HG03378 (cell line): ENCODE data around the gene RNF187.
"Not testable (repeated sequence)": the region's sequence is repeated elsewhere in the genome, so short reads cannot be mapped to it uniquely, and the experiment has no call there.

Experiments used
- ATAC-seq: cut with Tn5 transposase; IDR thresholded peaks from one replicate; pipeline ENCODE4 v1.9.1; 2021; ENCODE audit warnings: mild to moderate bottlenecking, moderate library complexity; ENCODE audit not compliant: unreplicated experiment

Gene RNF187

DNA sequence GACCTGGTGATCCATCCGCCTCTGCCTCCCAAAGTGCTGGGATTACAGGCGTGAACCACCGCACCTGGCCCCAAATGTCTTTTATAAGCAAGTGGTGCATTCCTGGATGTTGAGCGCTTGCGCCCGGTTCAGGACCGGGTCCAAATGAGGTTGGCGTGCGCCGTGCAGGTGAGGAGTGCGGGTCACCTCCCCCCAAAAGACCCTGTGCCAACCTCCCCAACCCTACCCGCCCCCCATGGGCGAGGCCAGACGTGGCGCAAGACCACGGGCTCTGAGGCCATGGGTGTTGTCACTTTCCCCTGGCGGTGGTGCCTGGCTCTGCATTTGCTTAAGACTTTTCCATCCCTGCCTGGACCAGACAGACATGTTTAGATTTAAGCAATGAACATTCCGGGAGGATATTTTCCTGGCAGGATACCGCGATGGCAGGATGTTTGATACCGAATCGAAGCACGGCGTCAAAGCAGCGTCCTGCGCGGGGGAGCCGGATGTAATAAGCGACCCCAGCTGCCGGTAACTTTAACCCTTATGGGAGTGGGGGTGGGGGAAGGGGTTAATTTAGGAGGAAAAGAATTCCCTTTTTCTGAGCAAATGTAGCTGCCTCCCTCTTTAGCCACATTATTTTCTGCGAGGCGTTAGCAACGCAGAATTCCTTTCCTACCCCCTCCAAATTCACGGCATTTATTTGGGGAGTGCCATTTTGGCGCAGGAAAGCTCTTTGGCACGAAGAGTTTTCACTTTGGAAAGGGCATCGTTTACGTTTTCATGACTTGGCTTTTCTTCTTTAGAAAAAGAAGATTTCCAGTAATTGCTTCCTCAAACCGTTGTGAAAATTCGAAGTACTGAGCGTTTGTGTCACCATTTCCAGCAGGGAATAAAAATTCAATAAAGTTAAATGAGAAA lies 27.8 kb upstream of the RNF187 start:
- ATAC-seq = no peak

DNA sequence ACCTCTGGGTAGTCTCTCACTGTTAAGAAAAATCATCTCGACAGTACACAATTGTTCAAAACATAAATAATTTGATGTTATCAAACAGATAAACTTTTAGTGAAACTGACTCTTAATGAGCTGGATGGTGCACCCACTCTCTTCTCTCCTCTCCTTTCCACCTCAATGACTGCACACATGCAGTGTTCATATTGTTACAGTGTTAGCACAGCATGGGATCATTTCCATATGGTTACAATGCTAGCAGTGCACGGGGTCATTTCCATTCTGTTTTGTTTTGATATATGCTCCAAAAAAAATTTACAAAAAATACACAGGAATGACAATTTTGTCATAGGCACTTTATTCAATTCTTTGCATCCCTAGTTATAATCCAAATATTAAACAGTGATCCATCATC lies 26.4 kb upstream of the RNF187 start:
- no peak for ATAC-seq

DNA sequence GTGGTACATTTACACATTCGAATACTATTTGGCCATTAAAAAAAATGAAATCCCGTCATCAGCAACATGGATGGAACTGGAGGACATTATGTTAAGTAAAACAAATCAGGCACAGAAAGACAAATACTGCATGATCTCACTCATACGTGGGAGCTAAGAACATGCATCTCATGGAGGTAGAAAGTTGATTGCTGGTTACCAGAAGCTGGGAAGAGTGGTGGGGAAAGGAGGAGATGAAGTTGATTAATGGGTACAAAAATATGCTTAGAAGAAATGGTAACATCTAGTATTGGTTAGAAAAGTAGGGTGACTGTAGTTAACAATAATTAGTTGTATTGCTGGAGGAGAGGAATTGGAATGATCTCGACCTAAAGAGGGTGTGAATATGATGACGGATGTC lies 24.6 kb upstream of the RNF187 start:
- ATAC-seq = no peak

DNA sequence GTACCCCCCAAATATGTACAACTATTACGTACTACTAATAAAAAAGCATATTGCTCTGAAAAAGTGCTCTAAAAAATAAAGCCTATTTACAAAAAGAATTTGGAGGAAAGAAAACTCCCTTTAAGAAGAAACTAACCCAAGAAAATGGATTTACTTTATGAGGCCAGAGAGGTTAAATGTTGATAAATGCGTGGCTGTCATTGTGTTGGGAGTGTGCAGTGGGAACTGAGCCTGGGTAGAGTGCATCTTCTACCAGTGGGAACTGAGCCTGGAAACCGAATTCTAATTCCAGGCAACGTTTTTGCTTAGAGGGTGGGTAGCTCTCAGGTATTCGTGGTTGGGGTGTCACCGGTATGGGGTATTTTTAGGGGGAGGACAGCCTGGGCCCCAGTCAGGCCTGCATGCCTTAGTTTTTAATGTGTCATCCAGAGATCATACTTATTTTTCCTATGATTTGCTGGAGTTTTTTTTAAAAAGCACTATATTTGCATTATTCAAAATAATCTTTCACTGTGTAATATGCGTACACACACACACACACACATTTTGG lies 24.1 kb upstream of the RNF187 start:
- no peak for ATAC-seq

DNA sequence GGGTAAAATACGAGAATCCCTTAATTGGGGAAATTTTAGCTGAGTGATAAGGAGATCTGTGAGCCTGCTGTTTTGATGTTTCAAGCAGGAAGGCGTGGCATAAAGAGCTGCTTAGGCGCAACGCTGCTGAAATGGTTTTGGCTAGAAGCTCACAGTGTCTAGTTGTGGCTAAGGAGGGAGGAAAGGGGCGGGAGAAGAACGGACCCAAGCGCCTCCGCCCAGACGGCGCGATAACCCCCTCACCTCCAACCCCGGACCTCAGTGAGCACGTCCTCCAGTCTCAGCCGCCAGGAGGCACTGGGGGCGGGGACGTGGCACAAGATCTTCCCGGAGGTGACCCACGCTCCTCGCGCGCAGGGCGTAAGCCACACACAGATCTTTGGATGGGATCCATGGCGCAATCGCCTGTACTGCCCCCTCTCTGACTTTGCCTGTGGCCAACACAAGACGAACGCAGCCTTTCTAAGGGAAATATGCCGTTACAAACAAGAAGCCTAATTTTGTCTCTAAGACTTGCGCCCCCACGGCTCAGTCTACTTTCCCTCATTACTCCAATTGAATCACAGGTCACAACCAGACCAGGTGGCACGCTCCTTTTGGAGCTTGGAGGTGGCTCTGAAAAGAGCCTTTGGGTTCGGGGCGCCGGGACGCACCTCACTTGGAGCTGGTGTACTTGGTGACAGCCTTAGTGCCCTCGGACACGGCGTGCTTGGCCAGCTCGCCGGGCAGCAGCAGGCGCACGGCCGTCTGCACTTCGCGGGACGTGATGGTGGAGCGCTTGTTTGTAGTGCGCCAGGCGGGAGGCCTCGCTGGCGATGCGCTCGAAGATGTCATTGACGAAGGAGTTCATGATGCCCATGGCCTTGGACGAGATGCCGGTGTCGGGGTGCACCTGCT lies 23.4 kb upstream of the RNF187 start:
- ATAC-seq = peak; percentile 35

DNA sequence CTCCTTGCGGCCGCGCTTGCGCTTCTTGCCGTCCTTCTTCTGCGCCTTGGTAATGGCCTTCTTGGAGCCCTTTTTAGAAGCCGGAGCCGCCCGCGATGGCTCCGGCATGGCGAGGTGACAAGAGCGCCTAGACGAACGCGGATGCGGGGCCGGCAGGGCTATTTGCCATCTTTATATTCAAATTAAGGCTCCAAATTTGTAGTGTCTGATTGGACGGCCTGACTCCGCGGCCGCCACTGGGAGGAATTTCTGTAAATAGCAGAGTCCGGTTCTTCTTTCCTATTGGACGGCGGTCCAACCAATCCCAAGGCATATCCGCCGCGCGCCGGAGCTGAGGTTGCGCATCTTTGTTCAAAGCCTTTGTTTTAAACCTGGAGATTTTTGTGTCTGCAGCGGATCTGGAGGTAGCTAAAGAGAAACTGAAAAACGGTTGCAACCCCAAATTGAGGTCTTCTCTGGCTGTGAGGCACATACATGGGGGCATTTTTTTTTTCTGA lies 22.6 kb upstream of the RNF187 start:
- peak; percentile 74 for ATAC-seq

DNA sequence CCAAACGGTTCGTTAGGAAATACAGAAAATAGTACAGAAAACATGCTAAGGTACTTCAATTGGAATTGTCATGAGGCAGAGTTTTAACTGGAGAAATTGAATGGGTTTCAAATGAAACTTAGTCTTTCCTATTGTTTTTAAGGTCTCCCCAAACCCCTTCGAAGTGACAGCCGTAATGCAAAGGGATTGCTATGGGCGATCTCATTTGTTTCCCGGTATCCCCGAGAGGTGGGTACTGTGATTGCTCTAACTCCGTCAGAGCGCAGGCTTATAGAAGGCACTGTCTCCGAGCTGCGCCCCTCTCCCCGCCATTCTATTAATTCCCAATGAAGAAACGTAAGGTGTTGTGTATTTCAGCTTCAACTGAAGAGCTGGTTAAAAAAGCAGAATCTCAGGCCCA lies 22.0 kb upstream of the RNF187 start:
- no peak for ATAC-seq

DNA sequence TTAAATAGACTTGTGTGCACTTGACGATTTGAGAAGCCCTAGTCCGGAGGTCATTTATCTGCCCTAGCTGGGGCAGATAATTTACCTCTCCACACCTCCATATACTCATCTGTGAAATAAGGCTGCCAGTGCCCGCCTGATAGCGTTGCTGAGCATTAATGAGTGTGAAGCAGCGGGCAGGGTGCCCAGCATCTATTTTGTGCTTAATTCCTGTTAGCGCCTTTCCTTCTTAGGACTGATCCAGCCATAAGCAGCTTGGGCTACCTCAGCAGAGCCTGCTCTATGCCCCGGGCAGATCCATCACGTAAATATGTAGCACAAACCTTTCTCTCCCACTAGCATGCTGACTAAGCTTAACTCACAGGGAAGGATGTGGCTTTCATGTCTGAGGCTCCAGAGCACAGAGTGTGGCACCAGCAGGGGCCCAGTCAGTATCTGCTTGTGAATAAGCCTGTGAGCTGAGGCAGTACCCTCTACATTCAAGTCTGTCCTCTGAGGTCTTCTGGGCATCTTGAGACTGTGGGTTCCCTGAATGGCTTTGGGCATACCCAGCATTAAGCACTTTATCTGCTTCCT lies 21.5 kb upstream of the RNF187 start:
- ATAC-seq = no peak

DNA sequence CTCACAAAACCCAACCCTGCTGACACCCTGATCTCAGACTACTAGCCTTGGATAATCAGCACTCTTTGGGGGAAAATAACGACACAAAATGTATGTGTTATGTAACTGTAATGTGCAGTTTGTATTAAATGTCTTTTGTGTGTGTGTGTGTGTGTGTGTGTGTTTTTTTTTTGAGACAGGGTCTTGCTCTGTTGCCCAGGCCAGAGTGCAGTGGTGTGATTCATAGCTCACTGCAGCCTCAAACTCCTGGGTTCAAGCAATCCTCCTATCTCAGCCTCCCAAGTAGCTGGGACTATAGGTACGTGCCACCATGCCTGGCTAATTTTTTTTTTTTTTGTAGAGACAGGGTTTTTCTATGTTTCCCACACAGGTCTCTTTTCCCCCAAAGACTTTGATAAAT lies 19.0 kb upstream of the RNF187 start:
- not testable (repeated sequence) for ATAC-seq

DNA sequence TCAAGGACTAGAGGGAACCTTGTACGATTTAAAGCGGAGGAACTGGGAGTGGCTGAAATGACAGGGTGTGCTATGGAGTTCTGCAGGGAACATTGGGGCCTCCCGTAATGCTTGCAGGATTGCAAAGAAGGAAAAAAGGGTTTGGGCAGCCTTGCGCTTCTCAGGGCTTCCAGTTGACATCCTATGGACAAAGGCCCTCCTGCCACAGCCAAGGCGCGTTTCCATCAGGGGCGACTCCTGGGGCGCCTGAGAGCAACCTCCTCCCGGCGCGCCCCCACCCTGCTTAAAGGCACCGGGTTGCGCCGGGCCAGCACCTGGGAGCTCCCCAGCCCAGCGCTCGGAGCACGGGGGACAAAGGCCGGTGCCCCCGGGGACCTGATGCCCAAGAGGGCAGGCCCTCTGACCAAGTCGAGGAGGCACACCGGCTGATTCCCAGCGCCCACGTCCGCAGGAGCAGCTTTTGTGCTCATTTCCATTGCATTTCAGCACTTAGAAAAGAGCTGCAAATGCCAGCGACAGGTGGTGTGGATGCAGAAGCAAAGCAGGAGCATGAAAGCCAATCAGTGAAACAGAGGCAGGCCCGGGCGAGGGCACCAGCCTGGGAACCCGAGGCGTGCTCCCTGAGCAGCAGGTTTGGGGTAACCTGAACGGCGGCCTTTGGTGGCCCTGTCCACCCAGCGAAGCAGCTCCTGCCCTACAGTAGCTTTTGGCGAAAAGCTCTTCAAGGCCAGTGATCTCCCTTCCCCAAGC lies 17.6 kb upstream of the RNF187 start:
- ATAC-seq = no peak

DNA sequence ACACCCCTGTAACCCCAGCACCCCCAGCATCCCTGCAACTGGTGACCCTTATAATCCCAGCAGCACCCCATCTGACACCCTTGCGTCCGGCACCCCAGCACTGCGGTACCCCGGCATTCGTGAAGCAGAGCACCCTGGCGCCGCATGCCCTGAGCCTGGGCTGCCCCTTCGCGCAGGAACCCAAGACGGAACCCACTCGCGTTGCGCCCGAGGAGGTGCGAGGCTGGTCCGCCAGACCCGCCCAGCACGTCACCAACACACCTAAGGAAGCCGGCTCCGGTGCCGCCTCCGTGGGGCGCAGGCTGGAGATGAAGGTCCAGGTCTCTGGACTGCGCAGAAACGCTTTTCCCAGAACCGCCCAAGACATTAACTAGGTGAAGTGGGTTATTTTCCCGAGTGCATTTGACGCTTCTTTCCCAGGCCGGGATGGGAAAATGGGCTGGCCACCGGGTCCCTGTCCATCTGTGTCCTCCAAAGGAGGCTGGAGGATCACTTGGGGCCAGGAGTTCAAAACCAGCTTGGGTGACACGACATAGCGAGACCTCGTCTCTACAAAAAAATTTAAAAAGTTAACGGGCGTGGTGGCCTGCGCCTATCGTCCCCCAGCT lies 15.9 kb upstream of the RNF187 start:
- no peak for ATAC-seq

DNA sequence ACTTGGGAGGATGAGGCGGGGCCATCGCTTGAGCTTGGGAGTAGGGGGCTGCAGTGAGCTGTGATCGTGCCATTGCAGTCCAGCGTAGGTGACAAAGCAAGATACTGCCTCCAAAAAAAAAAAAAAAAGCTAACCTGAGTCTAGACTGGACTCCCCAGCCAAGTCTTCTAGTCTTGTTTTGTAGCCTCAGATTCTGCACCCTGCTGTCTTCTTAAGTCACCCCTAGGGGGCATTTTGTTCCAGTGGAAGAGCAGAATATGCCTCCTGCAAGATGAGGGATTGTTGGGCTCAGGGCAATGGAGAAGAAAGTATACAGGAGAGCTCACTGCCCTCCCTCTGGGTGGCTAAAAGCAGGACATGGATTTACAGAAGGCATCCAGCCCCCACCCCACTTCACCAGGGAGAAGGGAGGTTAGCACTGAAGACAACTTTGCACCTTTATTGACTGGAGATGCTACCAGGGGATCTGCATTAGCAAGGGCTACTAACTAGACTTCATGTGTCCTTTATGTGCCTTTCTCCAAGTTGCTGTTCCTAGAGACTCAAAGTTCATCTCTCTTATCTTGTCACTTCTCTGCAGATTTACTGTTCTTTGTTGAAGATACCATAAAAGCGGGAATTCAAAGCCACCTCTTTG lies 15.3 kb upstream of the RNF187 start:
- ATAC-seq = no peak

DNA sequence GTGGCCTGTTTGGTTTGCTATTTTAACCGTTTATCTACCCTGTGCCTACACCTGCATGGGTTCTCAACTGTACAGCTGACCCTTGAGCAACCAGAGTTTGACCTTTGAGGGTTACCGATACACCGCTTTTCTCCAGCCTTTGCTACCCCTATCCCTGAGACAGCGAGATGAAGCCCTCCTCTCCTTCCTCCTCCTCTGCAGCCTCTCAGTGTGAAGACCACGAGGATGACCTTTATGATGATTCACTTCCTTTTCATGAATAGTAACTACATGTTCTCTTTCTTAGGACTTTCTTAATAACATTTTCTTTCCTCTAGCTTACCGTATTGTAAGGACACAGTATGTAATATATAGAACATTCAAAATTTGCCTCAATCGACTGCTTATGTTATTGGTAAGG lies 14.5 kb upstream of the RNF187 start:
- ATAC-seq = no peak

DNA sequence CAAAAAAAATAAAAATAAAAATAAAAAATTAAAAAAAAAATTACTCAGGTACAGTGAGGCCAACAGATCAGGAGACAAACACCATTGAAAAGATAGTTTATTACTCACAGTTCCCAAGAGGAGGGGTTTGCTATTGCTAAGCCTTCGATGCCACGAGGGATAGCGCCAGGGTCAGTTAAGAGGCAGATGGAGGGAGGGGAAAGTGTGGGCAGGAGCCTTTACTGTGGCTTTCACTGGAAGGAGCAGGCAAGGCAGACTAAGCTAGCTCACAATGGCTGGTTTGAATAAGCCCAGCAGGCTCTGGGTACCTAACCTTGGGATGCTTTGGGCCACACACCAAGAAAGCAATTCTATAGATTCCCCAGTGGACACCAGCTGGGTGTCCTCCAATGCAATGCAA lies 12.7 kb upstream of the RNF187 start:
- ATAC-seq = no peak

DNA sequence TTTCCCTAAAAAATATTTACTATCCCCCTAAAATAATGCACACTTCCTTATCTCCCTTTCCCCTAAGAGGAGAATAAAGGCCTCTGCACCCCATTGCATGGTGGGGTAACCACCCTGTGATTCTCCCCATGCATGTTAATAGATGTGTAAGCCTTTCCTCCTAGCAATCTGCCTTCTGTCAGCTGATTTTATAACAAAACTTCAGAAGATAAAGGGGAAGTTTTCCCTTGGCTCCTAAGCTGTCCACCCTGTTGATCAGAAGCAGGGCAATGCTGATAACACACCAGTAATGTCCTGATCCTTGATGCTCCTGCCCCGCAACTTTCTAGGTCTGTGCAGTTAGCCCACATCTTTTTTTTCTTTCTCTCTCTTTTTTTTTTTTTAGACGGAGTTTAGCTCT lies 11.4 kb upstream of the RNF187 start:
- ATAC-seq = no peak

DNA sequence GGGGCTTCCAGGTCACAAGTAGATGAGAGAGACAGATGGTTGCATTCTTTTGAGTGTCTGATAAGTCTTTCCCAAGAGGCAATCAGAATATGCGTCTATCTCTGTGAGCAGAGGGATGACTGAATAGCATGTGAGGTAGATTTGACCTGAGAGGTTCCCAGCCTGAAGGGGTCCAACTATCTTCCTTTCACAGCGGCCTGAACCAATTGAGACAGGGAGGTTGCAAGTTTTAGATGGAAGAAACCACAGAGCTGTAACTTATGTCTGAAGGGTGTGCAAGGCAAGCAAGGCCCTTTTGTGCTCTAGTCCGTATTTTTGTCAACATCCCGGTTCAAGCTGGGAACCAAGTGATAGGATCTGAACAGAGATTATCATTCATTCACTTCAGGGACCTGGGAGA lies 9.9 kb upstream of the RNF187 start:
- no peak for ATAC-seq

DNA sequence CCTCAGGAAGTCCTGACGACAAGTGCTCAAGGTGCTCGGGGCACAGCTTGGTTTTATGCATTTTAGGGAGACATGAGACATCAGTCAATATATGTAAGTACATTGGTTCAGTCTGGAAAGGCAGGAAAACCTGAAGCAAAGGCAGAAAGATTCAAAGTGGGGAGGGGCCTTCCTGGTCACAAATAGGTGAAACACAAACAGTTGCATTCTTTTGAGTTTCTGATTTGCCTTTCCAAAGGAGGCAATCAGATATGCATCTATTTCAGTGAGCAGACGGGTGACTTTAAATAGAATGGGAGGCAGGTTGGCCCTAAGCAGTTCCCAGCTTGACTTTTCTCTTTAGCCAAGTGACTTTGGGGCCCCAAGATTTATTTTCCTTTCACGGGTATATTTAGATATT lies 8.9 kb upstream of the RNF187 start:
- no peak for ATAC-seq

DNA sequence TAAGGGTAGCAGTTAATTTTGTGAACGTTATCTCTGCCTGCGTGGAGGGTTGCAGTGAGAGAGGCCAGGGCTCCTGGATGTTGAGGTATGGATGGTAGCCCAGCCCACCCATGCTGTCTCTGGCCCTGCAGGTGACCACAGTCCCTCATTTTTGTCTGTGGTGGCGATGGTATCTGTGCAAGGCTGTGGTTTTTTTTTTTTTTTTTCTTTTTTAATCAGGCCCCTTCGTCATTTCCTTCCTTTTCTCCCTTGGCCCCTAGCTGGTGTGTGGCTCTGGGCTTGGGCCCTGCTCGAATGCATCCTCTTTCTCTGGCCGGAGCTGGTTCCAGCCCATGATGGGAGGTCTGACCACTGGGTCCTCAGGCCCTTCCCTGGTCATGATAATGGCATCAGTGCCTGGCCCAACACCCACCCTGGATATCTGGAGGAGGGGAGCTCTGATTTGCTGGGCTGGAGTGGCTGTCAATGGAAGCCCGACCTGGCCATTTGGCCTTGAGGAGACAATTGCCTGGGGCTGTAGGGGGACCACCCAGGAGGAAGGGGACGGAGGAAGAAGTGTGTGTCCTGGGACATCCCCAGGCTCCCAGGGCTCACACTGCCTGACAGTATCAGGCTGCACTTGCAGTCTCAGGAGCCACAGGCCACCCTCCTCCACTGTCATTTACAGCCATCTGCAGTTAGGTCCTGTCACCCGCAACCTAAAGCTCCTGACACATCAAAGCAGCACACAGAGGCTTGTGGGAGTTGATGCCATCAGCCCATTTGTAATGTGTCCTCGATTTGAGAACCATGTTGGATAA lies 8.1 kb upstream of the RNF187 start:
- no peak for ATAC-seq

DNA sequence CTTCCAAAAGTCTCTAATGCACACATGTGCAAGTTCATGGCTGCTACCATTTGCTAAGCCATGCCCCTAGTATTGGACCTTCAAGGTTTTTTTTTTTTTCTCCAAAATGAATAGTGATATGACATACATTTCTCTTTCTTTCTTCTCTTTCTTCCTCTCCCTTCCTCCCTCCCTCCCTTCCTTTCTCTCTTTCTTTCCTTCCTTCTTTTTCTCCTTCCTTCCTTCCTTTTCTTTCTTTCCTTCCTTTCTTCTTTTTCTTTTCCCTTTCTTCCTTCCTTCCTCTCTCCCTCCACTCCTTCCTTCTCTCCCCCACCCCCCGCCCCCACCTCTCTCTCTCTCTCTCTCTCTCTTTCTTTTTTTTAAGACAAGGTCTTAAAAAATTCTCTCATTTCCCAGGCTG lies 3.4 kb upstream of the RNF187 start:
- ATAC-seq = no peak
